Activated CD8-positive, alpha-beta memory T cell treated with anti-CD3 and anti-CD28 coated beads, Interleukin-2, amount 10 ng/mL, durations not matched to agents 7 days and 5 days (primary cell): ENCODE results near the gene GIT1. TPM values are rescaled to one million over a fixed set of nuclear protein-coding genes. Genes with fewer than 3 reads are reported as not detected.

Experiments used
- ATAC-seq: fragments of 150-1000 bp; cut with Tn5 transposase; one replicate; pipeline ENCODE4 v1.10.0; 2021; ENCODE audit warnings: moderate library complexity
- CTCF ChIA-PET: fragments of 350-600 bp; sonication (Branson Sonifier 250); formaldehyde crosslinking; loops from one replicate; lab custom pipeline; 2021; ENCODE audit warnings: antibody characterized with exemption; lab: Charles Lee
- DNase-seq: peaks from one replicate; pipeline ENCODE4 v3.0.0-alpha.2; 2020
- H3K27ac Mint-ChIP-seq: one replicate; pipeline ENCODE4 v1.8.0; 2021; ENCODE audit warnings: mild to moderate bottlenecking, mixed read lengths
- H3K27me3 Mint-ChIP-seq: one replicate; pipeline ENCODE4 v1.8.0; 2021; ENCODE audit warnings: mixed read lengths
- H3K36me3 Mint-ChIP-seq: one replicate; pipeline ENCODE4 v1.8.0; 2021; ENCODE audit warnings: mild to moderate bottlenecking, mixed read lengths
- H3K4me1 Mint-ChIP-seq: one replicate; pipeline ENCODE4 v1.8.0; 2021; ENCODE audit warnings: mixed read lengths
- H3K4me3 Mint-ChIP-seq: one replicate; pipeline ENCODE4 v1.8.0; 2021; ENCODE audit warnings: mild to moderate bottlenecking, moderate library complexity, mixed read lengths
- H3K9me3 Mint-ChIP-seq: one replicate; pipeline ENCODE4 v1.8.0; 2022; ENCODE audit warnings: low read depth, mixed read lengths
- total RNA-seq, 2 experiments: library from RNA; stranded (reverse); gene quantifications; one replicate each; pipeline ENCODE4 v1.2.3, GENCODE V29; 2021

The GIT1 gene
- total RNA-seq, 2 experiments from 2014 or later, result 69.5 to 79.5 TPM

GRCh38 chr17:29596811-29597210 is 7.4 kb upstream of the GIT1 start:
- DNase-seq (no peak), ATAC-seq (no peak)
- no peak overlapping the region for H3K4me3 Mint-ChIP-seq
- H3K9me3 Mint-ChIP-seq, result no peaks in the 10 kb centered on the region
- no peak overlapping the region for H3K27ac Mint-ChIP-seq
- H3K27me3 Mint-ChIP-seq, result no peaks in the 10 kb centered on the region
- peaks cover 34% of the 10 kb centered on the region for H3K4me1 Mint-ChIP-seq
- CTCF ChIA-PET, result interaction anchor here (0.8 to 3.0 kb wide), 3 partner anchors 17 to 223 kb away, joined by 3 to 14 read pairs (median 6); no protein-coding TSS in a partner anchor
- H3K36me3 Mint-ChIP-seq, result no peaks in the 10 kb centered on the region

GRCh38 chr17:29595943-29596774 is 6.7 kb upstream of the GIT1 start:
- Mint-ChIP-seq H3K27me3 (no peaks in the 10 kb centered on the region), H3K4me3 (no peak overlapping the region), H3K27ac (no peak overlapping the region), H3K36me3 (no peaks in the 10 kb centered on the region), H3K4me1 (peaks cover 38% of the 10 kb centered on the region), H3K9me3 (no peaks in the 10 kb centered on the region)
- CTCF ChIA-PET, result interaction anchor here (2.4 to 3.0 kb wide), 2 partner anchors 16 to 21 kb away, joined by 6 to 14 read pairs; no protein-coding TSS in a partner anchor
- ATAC-seq (no peak), DNase-seq (no peak)

- CTCF ChIA-PET, result interaction anchor here (1.4 to 5.1 kb wide), 4 partner anchors 12 to 29 kb away, joined by 4 to 80 read pairs (median 12); partner anchors contain the start of gene ABHD15
- H3K4me1 Mint-ChIP-seq, result peaks cover 42% of the 10 kb centered on the region
- H3K36me3 Mint-ChIP-seq, result no peaks in the 10 kb centered on the region
- DNase-seq (no peak), ATAC-seq (no peak)
- no peak overlapping the region for H3K27ac Mint-ChIP-seq
- H3K4me3 Mint-ChIP-seq, result no peak overlapping the region
- no peaks in the 10 kb centered on the region for H3K27me3 Mint-ChIP-seq
- H3K9me3 Mint-ChIP-seq, result no peaks in the 10 kb centered on the region
Observed at GRCh38 chr17:29595107-29595942, 5.9 kb upstream of the GIT1 start.

GRCh38 chr17:29594519-29595090 is 5.2 kb upstream of the GIT1 start:
- Mint-ChIP-seq H3K36me3 (no peaks in the 10 kb centered on the region), H3K27ac (no peak overlapping the region), H3K4me3 (peak overlapping the region; percentile 61), H3K4me1 (peaks cover 44% of the 10 kb centered on the region), H3K27me3 (no peaks in the 10 kb centered on the region), H3K9me3 (no peaks in the 10 kb centered on the region)
- ATAC-seq (no peak), DNase-seq (no peak)
- CTCF ChIA-PET, result interaction anchor here (1.4 to 5.1 kb wide), 6 partner anchors 10 to 224 kb away, joined by 4 to 137 read pairs (median 18); partner anchors contain the start of gene ABHD15

GRCh38 chr17:29593591-29594518 is 4.4 kb upstream of the GIT1 start:
- ATAC-seq (no peak), DNase-seq (peak; percentile 64)
- no peak overlapping the region for H3K27ac Mint-ChIP-seq
- H3K36me3 Mint-ChIP-seq, result no peaks in the 10 kb centered on the region
- H3K9me3 Mint-ChIP-seq, result no peaks in the 10 kb centered on the region
- H3K4me3 Mint-ChIP-seq, result peak overlapping the region; percentile 61
- no peaks in the 10 kb centered on the region for H3K27me3 Mint-ChIP-seq
- CTCF ChIA-PET, result interaction anchor here (1.4 to 5.1 kb wide), 8 partner anchors 11 to 224 kb away, joined by 4 to 137 read pairs (median 12); partner anchors contain the start of gene ABHD15
- H3K4me1 Mint-ChIP-seq, result peaks cover 43% of the 10 kb centered on the region

- no peak for ATAC-seq
- no peaks in the 10 kb centered on the region for H3K27me3 Mint-ChIP-seq
Observed at GRCh38 chr17:29592850-29593551, 3.6 kb upstream of the GIT1 start, which contains the start of gene ANKRD13B. Gene ANKRD13B (plus strand): TSS chr17:29593132. CDS start chr17:29593622, 490 bp downstream.

GRCh38 chr17:29591737-29592608 is 2.5 kb upstream of the GIT1 start:
- Mint-ChIP-seq H3K27ac (peak overlapping the region; percentile 82), H3K9me3 (no peaks in the 10 kb centered on the region), H3K4me1 (peaks cover 56% of the 10 kb centered on the region), H3K36me3 (no peaks in the 10 kb centered on the region), H3K27me3 (no peaks in the 10 kb centered on the region), H3K4me3 (peak overlapping the region; percentile 65)
- CTCF ChIA-PET, result interaction anchor here (0.6 to 5.1 kb wide), 20 partner anchors 9 to 513 kb away, joined by 3 to 137 read pairs (median 4); partner anchors contain the start of genes ABHD15, CORO6, SSH2 and TP53I13
- ATAC-seq (peak; percentile 54), DNase-seq (peak; percentile 88)

More at GRCh38 chr17:29592850-29593551, 3.6 kb upstream of the GIT1 start, which contains the start of gene ANKRD13B:
- H3K4me3 Mint-ChIP-seq, result peak within 1 kb of the TSS; percentile 65
- peak; percentile 63 for DNase-seq
- H3K4me1 Mint-ChIP-seq, result peaks cover 46% of the 10 kb centered on the region
- H3K27ac Mint-ChIP-seq, result peak within 1 kb of the TSS; percentile 82
- CTCF ChIA-PET, result interaction anchor here (0.9 to 5.1 kb wide), 9 partner anchors 12 to 223 kb away, joined by 3 to 137 read pairs (median 13); partner anchors contain the start of genes ABHD15 and TP53I13
- no peaks in the 10 kb centered on the region for H3K36me3 Mint-ChIP-seq
- H3K9me3 Mint-ChIP-seq, result no peaks in the 10 kb centered on the region

GRCh38 chr17:29591146-29591736 is 1.8 kb upstream of the GIT1 start:
- Mint-ChIP-seq H3K27me3 (no peaks in the 10 kb centered on the region), H3K36me3 (no peaks in the 10 kb centered on the region), H3K4me1 (peaks cover 64% of the 10 kb centered on the region), H3K4me3 (peak overlapping the region; percentile 39), H3K9me3 (no peaks in the 10 kb centered on the region), H3K27ac (peak overlapping the region; percentile 82)
- CTCF ChIA-PET, result interaction anchor here (0.6 to 5.1 kb wide), 24 partner anchors 9 to 513 kb away, joined by 3 to 137 read pairs (median 4); partner anchors contain the start of genes ABHD15, CORO6, SSH2 and TP53I13
- ATAC-seq (no peak), DNase-seq (no peak)

GRCh38 chr17:29590411-29591145 is 1.1 kb upstream of the GIT1 start:
- ATAC-seq, result no peak
- no peak for DNase-seq
- Mint-ChIP-seq H3K4me3 (peak overlapping the region; percentile 86), H3K36me3 (no peaks in the 10 kb centered on the region), H3K4me1 (peaks cover 69% of the 10 kb centered on the region), H3K27ac (peak overlapping the region; percentile 87), H3K27me3 (no peaks in the 10 kb centered on the region), H3K9me3 (no peaks in the 10 kb centered on the region)
- CTCF ChIA-PET, result interaction anchor here (0.6 to 5.1 kb wide), 13 partner anchors 10 to 340 kb away, joined by 3 to 137 read pairs (median 6); partner anchors contain the start of genes ABHD15, SSH2 and TP53I13
